ENCODE measurements around the gene ARSB.

- TF ChIP-seq EZH2phosphoT487 (IDR thresholded peaks at IDR 0.05; ENCODE audit: borderline replicate concordance, low read depth, low read length) (no peak), CTCF (conservative IDR thresholded peaks at IDR 0.05; ENCODE audit: low read length) (peak; percentile 33)
Measured at GRCh38 chr5:78984439-78985115, 533 bp downstream of the ARSB start.

All from OCI-LY7 (cell line).